Astrocyte (in vitro differentiated cells and primary cell): ENCODE results near the gene ADAMTS13.

ENCODE experiments used
- EZH2 ChIP-seq: IDR thresholded peaks from 2 replicates; pipeline ENCODE4 v1.6.1; 2012; ENCODE audit warnings: mild to moderate bottlenecking, low read length, inconsistent platforms; ENCODE audit not compliant: insufficient read depth
- TF ChIP-seq, protein P1 (sequence below): IDR thresholded peaks from 2 replicates; pipeline ENCODE4 v1.5.1; 2011; ENCODE audit warnings: low read depth, mild to moderate bottlenecking, inconsistent platforms, low read length, moderate library complexity; ENCODE audit not compliant: insufficient read depth

DNA sequence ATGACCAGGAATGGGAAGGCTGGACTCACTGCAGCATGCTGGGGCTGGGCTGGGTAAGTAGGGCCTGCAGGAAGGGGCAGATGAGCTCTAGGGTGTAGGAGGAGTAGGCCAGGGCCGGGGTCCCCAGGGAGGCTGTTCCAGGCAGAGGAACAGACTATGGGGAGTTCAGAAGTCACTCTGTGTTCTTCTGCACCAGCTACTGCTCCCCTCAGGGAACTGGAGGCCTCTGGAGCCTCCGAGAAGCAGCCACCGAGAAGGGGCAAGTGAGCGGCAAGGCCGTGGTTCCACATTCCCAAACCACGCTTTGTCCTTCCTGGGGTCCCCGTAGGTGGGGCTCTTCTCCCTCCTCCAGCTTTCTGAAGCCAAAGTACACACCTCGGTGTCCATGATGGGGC, 65.2 kb downstream of the ADAMTS13 start:
- TF ChIP-seq, protein P1, sequence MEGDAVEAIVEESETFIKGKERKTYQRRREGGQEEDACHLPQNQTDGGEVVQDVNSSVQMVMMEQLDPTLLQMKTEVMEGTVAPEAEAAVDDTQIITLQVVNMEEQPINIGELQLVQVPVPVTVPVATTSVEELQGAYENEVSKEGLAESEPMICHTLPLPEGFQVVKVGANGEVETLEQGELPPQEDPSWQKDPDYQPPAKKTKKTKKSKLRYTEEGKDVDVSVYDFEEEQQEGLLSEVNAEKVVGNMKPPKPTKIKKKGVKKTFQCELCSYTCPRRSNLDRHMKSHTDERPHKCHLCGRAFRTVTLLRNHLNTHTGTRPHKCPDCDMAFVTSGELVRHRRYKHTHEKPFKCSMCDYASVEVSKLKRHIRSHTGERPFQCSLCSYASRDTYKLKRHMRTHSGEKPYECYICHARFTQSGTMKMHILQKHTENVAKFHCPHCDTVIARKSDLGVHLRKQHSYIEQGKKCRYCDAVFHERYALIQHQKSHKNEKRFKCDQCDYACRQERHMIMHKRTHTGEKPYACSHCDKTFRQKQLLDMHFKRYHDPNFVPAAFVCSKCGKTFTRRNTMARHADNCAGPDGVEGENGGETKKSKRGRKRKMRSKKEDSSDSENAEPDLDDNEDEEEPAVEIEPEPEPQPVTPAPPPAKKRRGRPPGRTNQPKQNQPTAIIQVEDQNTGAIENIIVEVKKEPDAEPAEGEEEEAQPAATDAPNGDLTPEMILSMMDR, result no peak
- no peak for TF ChIP-seq EZH2
